ENCODE results near the gene DHPS.

DHPS gene

DNA sequence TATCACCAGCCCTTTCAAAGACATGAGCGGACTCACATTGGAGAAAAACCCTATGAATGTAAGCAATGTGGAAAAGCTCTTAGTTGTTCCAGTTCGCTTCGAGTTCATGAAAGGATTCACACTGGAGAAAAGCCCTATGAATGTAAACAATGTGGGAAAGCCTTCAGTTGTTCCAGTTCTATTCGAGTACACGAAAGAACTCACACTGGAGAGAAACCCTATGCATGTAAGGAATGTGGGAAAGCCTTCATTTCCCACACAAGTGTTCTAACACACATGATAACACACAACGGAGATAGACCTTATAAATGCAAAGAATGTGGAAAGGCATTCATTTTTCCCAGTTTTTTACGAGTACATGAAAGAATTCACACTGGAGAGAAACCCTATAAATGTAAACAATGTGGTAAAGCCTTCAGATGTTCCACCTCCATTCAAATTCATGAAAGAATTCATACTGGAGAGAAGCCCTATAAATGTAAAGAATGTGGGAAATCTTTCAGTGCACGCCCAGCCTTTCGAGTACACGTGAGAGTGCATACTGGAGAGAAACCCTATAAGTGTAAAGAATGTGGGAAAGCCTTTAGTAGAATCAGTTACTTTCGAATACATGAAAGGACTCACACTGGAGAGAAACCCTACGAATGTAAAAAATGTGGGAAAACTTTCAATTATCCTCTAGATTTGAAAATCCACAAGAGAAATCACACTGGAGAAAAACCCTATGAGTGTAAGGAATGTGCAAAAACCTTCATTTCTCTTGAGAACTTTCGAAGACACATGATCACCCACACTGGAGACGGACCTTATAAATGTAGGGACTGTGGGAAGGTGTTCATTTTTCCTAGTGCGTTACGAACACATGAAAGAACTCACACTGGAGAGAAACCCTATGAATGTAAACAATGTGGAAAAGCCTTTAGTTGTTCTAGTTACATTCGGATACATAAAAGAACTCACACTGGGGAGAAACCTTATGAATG is 53.3 kb downstream of the DHPS start:
- DNase-seq (ENCODE audit: extremely low spot score) = no peak
- no peak for TF ChIP-seq FOXK2 (IDR thresholded peaks at IDR 0.05)
- TF ChIP-seq HDGF (IDR thresholded peaks at IDR 0.05; ENCODE audit: borderline replicate concordance) = no peak
- no peak for TF ChIP-seq NFRKB (IDR thresholded peaks at IDR 0.05)
- TF ChIP-seq BHLHE40 (IDR thresholded peaks at IDR 0.05; ENCODE audit: borderline replicate concordance) = no peak
- no peak for TF ChIP-seq ARNT (IDR thresholded peaks at IDR 0.05)
- no peak for TF ChIP-seq CTBP1 (IDR thresholded peaks at IDR 0.05; ENCODE audit: borderline replicate concordance)
- POLR2A ChIA-PET = no interaction called here
- CTCF ChIA-PET = no interaction called here

GRCh38 chr19:12626958-12627357 is 54.7 kb downstream of the DHPS start:
- ChIA-PET CTCF (no interaction called here), POLR2A (no interaction called here)
- no peak for TF ChIP-seq FOXM1 (IDR thresholded peaks at IDR 0.05; ENCODE audit: borderline replicate concordance)
- TF ChIP-seq ARNT (IDR thresholded peaks at IDR 0.05) = no peak
- TF ChIP-seq FOXK2 (IDR thresholded peaks at IDR 0.05) = no peak
- TF ChIP-seq PKNOX1 (IDR thresholded peaks at IDR 0.05) = no peak
- no peak for DNase-seq (ENCODE audit: extremely low spot score)
